ENCODE results near the gene OR2A2.
"Not testable (repeated sequence)": the region's sequence is repeated elsewhere in the genome, so short reads cannot be mapped to it uniquely, and the experiment has no call there.

OR2A2 gene

GRCh38 chr7:144109283-144109682 lies at the start of gene OR2A2:
Gene OR2A2, plus strand, starts transcription at chr7:144109583. Its CDS starts 0 bp downstream, at chr7:144109583.
- DNase-seq (ENCODE audit: low read depth in 2 of 2) = no peak

- DNase-seq (ENCODE audit: low read depth in 2 of 2) = no peak
These were observed 45.7 kb upstream of the OR2A2 start for GRCh38 chr7:144063710-144064109.

- DNase-seq (ENCODE audit: low read depth in 2 of 2) = no peak
These were observed 39.9 kb upstream of the OR2A2 start, which contains the start of gene OR2A25 for GRCh38 chr7:144069511-144069910. Gene OR2A25, plus strand, starts transcription at chr7:144069811. Its CDS starts 4,409 bp downstream, at chr7:144074220.

GRCh38 chr7:144069953-144070352 lies 39.4 kb upstream of the OR2A2 start:
- DNase-seq (ENCODE audit: low read depth in 2 of 2) = no peak

GRCh38 chr7:144074374-144074773 lies 35.0 kb upstream of the OR2A2 start:
- DNase-seq (ENCODE audit: low read depth in 2 of 2) = no peak

GRCh38 chr7:144085978-144086377 lies 23.4 kb upstream of the OR2A2 start, which contains the start of gene OR2A12:
Gene OR2A12, plus strand, starts transcription at chr7:144086278. Its CDS starts 8,830 bp downstream, at chr7:144095108.
- no peak for DNase-seq (ENCODE audit: low read depth in 2 of 2)

- no peak for DNase-seq (ENCODE audit: low read depth in 2 of 2)
These were observed 22.7 kb upstream of the OR2A2 start for GRCh38 chr7:144086730-144087129.

- no peak for DNase-seq (ENCODE audit: low read depth in 2 of 2)
These were observed 22.2 kb upstream of the OR2A2 start for GRCh38 chr7:144087230-144087629.

GRCh38 chr7:144090667-144091066 lies 18.7 kb upstream of the OR2A2 start:
- no peak for DNase-seq (ENCODE audit: low read depth in 2 of 2)

GRCh38 chr7:144098776-144099175 lies 10.6 kb upstream of the OR2A2 start:
- no peak for DNase-seq (ENCODE audit: low read depth in 2 of 2)

GRCh38 chr7:144100607-144101006 lies 8.8 kb upstream of the OR2A2 start:
- DNase-seq (ENCODE audit: low read depth in 2 of 2) = no peak

- DNase-seq (ENCODE audit: low read depth in 2 of 2) = no peak
These were observed 7.3 kb upstream of the OR2A2 start for GRCh38 chr7:144102041-144102440.

- no peak for DNase-seq (ENCODE audit: low read depth in 2 of 2)
These were observed 4.2 kb upstream of the OR2A2 start for GRCh38 chr7:144105211-144105610.

GRCh38 chr7:144110272-144110671 lies 889 bp downstream of the OR2A2 start:
- no peak for DNase-seq (ENCODE audit: low read depth in 2 of 2)

- DNase-seq (ENCODE audit: low read depth in 2 of 2) = no peak
These were observed 4.3 kb downstream of the OR2A2 start for GRCh38 chr7:144113651-144114050.

GRCh38 chr7:144118341-144118740 lies 9.0 kb downstream of the OR2A2 start:
- DNase-seq (ENCODE audit: low read depth in 2 of 2) = no peak

- no peak for DNase-seq (ENCODE audit: low read depth in 2 of 2)
These were observed 13.5 kb downstream of the OR2A2 start, which contains the start of gene OR2A14 for GRCh38 chr7:144122876-144123275. Gene OR2A14, plus strand, starts transcription at chr7:144123176. Its CDS starts 5,937 bp downstream, at chr7:144129113.

GRCh38 chr7:144127714-144128334 lies 18.4 kb downstream of the OR2A2 start:
- DNase-seq (ENCODE audit: low read depth in 2 of 2) = peak; percentile 17 to 24

- not testable (repeated sequence) for DNase-seq (ENCODE audit: low read depth in 2 of 2)
These were observed 20.2 kb downstream of the OR2A2 start for GRCh38 chr7:144129601-144130000.

- DNase-seq (ENCODE audit: low read depth in 2 of 2) = no peak
These were observed 21.3 kb downstream of the OR2A2 start for GRCh38 chr7:144130730-144131129.

GRCh38 chr7:144132262-144132661 lies 22.9 kb downstream of the OR2A2 start:
- no peak for DNase-seq (ENCODE audit: low read depth in 2 of 2)

- no peak for DNase-seq (ENCODE audit: low read depth in 2 of 2)
These were observed 23.9 kb downstream of the OR2A2 start for GRCh38 chr7:144133307-144133706.

- no peak for DNase-seq (ENCODE audit: low read depth in 2 of 2)
These were observed 24.7 kb downstream of the OR2A2 start for GRCh38 chr7:144134116-144134515.

GRCh38 chr7:144137501-144137900 lies 28.1 kb downstream of the OR2A2 start:
- DNase-seq (ENCODE audit: low read depth in 2 of 2) = no peak

Measured in fibroblast of skin of left biceps (primary cell).